ENCODE results near the gene D2HGDH.

GRCh38 chr2:241775223-241776177 is 41.1 kb downstream of the D2HGDH start:
- TF ChIP-seq POLR2AphosphoS5 (IDR thresholded peaks at IDR 0.05; ENCODE audit: low read depth, low read length) = peak; percentile 4; the same call in 1 of the 2 replicates
- no peak for TF ChIP-seq ZBTB40 (IDR thresholded peaks at IDR 0.05)
- no peak; the same call in 1 of the 2 replicates for TF ChIP-seq ZBTB40 (CRISPR knock-in tag; IDR thresholded peaks at IDR 0.05)
- TF ChIP-seq ZMYM3 (CRISPR knock-in tag; IDR thresholded peaks at IDR 0.05) = no peak; the same call in 1 of the 2 replicates
- no peak for TF ChIP-seq NFYB (CRISPR knock-in tag; IDR thresholded peaks at IDR 0.05)
- no peak for TF ChIP-seq TCF12 (IDR thresholded peaks at IDR 0.05)
- TF ChIP-seq TCF12 (CRISPR knock-in tag; IDR thresholded peaks at IDR 0.05) = no peak
- TF ChIP-seq ELK4 (CRISPR knock-in tag; IDR thresholded peaks at IDR 0.05; ENCODE audit: borderline replicate concordance) = no peak
- no peak for TF ChIP-seq SP1 (IDR thresholded peaks at IDR 0.05)
- no peak for TF ChIP-seq SP1 (CRISPR knock-in tag; IDR thresholded peaks at IDR 0.05)
- no peak for TF ChIP-seq ETS1 (CRISPR knock-in tag; IDR thresholded peaks at IDR 0.05)
- no peak for TF ChIP-seq BRCA1 (CRISPR knock-in tag; IDR thresholded peaks at IDR 0.05)
- no peak for TF ChIP-seq JUN (CRISPR knock-in tag; IDR thresholded peaks at IDR 0.05)
- TF ChIP-seq ZFY (CRISPR knock-in tag; IDR thresholded peaks at IDR 0.05) = peak; percentile 5; the same call in 1 of the 2 replicates
- TF ChIP-seq ESRRA (CRISPR knock-in tag; IDR thresholded peaks at IDR 0.05; ENCODE audit: low read depth) = peak; percentile 56
- TF ChIP-seq RBAK (CRISPR knock-in tag; IDR thresholded peaks at IDR 0.05) = no peak

Measured in HepG2 (cell line).